Measurements from ENCODE around the gene SLC2A8.

Gene SLC2A8, protein sequence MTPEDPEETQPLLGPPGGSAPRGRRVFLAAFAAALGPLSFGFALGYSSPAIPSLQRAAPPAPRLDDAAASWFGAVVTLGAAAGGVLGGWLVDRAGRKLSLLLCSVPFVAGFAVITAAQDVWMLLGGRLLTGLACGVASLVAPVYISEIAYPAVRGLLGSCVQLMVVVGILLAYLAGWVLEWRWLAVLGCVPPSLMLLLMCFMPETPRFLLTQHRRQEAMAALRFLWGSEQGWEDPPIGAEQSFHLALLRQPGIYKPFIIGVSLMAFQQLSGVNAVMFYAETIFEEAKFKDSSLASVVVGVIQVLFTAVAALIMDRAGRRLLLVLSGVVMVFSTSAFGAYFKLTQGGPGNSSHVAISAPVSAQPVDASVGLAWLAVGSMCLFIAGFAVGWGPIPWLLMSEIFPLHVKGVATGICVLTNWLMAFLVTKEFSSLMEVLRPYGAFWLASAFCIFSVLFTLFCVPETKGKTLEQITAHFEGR

DNA sequence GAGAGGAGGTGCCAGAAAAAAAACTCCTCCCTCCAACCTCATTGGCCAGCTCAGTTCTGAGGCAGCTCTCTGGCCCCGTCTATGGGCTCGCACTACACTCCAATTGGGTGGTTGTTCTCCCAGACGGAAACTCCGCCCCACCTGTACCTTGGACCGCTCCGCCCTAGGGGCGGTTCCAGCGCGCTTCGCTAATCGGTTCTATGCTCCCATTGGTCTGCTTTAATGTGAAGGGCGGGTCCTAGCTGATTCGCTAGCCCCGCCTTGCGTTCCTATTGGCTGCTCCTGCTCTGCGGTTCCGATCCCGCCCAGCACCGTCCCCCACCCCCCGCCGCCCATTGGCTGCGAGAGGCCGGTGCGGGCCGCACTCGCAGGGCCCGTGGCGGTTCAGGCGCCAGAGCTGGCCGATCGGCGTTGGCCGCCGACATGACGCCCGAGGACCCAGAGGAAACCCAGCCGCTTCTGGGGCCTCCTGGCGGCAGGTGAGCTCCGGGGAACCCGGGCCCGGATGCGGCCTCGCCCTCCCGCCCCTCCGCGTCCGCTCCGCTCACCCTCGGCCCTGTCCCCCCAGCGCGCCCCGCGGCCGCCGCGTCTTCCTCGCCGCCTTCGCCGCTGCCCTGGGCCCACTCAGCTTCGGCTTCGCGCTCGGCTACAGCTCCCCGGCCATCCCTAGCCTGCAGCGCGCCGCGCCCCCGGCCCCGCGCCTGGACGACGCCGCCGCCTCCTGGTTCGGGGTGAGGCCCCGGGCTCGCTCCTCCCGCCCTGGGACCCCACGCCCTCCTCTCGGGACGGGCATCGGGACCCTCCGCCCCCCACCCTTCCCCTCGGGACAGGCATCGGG is at the start of gene SLC2A8:
Gene SLC2A8, plus strand, starts transcription at position 362 of the 838 bp plus-strand sequence. Its CDS starts 62 bp downstream, at position 424.
- DNase-seq (ENCODE audit: low read depth), result peak; percentile 84

DNA sequence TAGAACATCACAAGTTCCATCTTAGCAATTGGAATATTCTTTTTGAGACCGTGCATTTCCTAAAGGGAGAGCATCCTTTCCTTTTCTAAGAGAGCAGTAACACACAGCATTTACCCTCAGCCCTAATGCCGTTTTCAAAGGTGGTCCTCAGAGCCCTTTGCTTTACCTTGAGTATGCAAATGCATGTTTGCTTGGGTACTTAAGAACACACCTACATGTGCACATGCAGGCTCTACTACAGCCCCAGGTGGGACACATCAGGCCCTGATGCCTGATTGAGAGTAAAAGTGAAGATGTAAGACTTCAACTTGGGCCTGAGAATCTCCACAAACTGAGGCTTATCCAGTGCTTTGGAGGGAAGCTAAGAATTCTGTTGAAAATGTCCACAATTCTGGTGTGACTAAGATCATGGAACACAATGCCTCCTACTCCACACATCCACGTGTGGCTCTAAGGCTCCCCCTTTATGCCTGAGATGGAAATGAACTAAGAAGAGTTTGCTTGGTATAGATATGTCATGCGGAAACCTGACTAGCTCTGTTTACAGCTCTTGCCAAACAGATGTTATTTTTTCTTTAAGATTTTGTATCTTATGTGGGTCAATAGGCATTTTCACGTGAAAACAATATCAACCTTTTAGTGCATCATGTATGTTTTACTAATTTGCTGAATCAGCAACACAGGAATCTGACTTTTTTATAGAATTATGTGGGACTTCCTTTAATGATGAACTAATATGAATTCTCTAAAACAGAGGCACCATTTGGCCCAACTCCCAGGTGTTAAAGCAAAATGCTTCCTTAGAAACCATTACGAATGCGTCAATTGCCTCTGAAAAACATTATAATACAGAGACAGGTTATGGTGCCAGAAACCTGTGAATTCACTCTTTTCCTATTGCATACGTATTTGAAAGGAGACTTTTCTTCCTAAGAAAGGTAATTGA is 48.9 kb upstream of the SLC2A8 start:
- DNase-seq (ENCODE audit: low read depth), result no peak

DNA sequence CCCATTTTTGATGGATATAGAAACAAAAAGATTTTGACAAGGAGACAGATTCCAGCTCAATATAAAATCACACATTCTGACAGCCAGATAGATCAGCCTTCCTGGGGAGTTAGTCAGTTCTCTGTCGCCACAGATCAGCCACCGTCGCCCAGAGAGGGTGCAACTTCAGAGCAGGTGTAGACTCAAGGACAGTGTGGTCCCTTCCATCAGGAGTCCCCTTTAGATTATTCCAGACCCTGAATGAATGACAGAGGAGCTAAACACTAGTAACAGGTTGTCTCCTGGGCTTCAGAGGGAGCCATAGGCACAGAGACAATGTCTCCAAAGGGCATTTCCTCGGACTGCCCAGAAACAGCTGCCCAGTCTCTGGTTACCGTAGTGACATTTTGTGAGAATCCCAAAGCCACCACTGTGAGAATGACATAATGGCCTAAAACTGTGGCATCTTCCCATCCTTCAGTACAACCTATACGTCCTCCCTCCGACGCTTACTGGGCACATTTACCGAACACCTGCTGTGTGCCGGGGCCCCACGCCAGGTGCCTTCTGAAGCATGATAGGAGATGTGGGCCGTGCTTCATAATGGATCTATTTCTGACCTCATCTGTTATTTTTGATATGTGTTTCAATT is 47.4 kb upstream of the SLC2A8 start:
- DNase-seq (ENCODE audit: low read depth), result no peak

DNA sequence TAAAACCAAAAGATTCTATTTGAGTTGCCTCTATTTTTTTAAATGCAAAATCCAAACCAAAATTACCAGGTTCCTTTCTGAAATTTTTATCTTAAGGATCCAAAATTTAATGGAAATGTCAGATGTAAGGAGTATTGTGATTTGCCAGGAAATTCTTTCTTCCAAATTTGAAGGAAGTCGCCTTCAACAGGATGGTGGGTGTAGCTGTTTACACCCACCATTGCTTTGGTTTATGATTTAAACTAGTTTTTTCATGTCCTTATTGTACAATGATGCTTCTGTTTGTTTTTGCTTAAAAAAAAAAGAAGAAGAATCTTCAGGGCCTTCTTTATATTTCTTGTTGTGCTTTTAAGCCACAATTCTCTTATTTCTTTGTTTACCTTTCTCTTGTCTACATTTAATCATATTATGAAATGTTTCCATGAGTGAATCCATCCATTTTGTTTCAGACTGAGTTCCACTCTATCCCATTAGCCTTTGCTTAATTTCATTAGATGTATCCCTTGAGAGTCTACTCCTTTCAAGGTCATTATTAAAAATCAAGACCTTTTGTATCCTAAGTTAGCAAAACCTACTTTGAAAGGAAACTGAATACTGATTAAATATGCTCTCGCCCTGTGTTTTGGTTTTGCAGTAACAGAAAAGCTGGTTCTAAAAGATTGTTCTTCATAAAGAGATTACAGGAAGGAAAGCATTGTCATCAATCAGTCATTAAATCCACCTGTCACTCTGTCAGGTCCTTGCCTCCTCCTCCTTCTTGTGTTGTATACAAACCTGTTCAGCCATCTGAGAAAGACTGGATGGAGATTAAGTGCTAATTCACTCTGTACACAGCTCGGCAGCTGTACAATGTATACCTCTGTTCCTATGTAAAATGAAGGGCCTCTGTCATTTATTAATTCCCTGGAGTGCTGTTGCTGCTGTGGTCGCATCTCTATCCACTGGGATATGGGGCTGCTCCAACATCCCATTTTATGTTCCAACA is 45.5 kb upstream of the SLC2A8 start:
- no peak for DNase-seq (ENCODE audit: low read depth)

DNA sequence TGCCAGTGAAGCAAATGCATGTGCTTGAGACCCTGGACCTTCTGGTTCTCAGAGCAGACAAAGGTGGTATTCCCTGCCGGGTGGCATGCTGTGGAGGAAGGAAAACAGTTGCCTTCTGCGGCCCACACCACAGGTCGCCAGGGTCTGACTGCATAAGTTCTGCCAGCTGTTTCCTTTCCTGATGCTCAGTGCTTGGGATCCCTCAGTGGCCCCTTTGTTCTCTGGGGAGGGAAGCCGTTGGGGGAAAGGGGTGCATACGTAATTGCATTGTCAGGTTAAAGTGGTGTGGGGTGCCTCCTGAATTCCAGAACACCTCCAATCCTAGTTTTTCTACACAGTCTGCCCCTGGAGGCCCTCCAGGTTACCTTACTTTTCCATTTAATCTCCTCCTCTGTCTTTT is 43.1 kb upstream of the SLC2A8 start:
- no peak for DNase-seq (ENCODE audit: low read depth)

DNA sequence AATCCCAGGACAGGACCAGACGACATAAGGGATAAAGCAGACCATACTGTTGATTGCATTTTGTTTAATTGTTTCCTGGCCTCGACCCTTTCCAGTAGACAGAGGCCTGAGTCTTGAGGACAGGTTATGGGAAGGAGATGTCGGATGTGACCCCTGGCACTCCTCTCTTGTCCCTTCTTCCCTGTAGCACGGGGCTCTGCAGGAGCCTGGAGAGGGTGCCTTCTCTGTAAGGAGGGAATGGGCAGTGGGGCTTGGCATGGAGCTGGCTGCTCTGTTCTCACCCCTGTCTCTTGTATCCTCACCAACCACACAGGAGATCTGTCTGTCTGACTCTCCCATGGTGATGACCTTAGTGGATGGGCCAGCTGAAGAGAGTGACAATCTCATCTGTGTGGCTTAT is 40.1 kb upstream of the SLC2A8 start:
- DNase-seq (ENCODE audit: low read depth), result no peak

DNA sequence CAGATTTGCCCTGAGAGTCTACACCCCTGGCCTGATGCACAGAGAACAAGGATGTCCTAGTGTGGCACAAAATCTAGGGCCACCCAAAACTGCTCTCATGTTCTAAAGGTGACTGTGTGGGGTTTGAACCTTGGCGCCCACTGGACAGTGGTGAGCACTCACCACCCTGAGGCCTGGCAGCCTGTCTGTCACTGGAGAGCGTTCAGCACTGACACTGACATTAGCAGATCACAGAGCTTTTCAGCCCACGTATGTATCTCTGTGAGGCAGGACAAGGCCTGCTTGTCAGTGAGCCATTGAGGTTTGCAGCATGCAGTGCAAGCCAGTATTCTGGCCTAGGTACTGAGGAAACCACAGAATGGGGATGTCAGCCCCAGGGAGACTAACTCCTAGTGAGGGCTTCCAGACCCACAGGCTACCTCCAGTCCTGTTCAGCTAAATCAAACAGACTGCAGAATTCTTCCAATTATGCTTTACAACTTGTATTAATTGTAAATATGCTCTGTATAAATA is 38.9 kb upstream of the SLC2A8 start:
- DNase-seq (ENCODE audit: low read depth), result no peak

DNA sequence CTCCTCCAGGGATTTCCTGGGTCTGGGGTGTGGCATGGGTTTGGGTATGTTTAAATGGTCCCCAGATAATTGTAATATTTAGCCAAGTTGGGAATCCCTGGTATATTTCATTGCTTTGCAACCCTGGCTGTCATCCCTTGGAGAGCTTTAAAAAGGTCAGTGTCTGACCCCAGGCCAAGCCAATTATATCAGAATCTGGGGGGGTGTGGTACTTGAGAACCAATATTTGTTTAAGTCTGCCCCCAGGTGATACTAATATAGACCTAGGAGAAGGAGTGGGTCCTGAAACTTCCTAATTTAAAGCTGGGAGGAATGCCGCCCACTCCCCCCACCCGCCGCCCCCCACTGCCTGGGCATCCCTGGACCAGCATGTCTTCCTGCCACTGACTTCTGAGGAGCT is 38.2 kb upstream of the SLC2A8 start:
- no peak for DNase-seq (ENCODE audit: low read depth)

DNA sequence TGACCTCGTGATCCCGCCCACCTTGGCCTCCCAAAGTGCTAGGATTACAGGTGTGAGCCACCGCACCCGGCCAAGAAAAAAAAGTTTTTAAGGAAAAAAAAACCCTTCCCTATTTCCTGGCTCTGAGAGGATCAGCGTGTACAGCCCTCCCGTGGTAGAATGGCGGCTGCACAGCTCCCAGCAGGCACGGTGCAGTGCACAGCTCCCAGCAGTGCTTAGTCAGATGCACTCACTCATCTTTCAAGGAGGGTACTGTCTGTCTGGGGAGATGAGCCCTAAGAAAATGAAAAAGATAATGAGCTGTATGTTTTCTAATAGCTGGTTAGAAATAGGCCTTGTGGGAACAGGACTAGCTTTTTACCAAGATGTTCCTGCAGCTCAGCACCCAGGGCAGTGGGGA is 36.7 kb upstream of the SLC2A8 start:
- DNase-seq (ENCODE audit: low read depth), result no peak

DNA sequence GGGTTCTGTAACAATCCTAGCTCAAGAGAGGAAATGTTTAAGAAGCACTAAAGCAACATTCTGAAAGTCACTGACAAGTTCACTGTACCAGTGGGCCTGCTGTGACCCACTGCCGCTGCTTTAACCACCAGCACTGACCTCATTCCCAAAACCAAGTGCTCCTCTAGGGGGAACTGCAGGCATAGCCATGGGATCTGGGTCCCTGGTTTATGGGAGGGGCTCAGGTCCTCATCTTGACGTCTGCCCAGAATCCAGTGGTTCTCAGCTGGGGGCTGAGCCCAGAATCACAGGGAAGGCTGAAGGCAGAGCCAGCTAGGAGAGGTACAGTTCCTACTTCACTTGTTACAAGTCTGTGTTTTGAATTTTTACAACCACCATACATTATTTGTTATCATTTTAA is 36.1 kb upstream of the SLC2A8 start:
- DNase-seq (ENCODE audit: low read depth), result no peak

DNA sequence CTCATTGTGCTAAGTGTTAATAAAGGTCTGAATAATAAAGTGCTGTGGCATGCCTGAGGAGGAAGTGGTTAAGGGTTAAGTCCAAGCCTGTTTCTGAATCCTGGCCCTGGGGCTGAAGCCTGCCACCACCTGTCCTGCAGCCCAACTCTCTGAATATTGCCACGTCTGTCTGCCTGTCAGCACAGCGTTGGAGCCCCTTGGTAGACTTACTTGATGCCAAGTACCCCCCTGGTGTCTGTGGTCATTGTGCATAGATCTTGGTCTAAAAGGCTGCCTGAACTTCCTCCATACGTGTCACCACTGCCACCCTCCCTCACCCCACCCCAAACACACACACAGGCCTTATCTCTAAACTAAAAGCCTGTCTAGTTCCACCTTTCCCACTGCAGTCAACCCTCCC is 35.4 kb upstream of the SLC2A8 start:
- no peak for DNase-seq (ENCODE audit: low read depth)

DNA sequence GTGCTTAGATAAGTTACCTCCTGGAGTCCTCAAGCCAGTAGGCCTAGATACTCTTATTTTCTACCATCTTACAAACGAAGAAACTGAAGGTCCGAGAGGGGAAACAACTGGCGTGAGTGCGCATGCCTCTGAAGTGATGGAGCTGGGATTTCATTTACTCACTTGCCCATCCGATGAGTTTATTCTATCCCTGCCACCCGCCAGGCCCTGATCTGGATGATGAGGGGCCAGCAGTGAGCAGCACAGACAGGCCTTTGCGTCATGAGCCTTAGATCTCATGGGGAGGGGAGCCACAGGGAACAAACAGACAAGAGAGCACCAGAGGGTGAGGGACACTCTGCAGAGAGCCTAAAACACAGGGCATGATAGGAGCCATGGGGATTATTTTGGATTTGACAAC is 34.1 kb upstream of the SLC2A8 start:
- no peak for DNase-seq (ENCODE audit: low read depth)

DNA sequence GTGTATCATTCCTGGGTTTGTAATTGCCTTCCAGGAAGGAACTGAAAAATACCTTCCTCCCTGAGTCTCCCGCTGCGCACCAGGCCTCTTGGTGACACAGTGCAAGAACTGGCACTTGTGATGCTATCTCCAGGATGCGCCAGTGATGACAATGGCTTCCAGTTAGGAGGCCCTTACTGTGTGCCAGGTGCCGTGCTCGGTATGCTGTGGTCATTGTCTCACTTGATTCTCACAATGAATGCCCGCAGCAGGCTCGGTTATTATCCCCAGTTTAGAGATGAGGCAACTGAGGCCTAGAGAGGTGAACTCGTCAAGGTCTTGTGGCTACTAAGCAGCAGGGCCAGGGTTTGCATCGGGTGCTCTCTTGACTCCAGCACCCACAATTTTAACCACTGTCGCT is 31.5 kb upstream of the SLC2A8 start:
- DNase-seq (ENCODE audit: low read depth), result no peak

DNA sequence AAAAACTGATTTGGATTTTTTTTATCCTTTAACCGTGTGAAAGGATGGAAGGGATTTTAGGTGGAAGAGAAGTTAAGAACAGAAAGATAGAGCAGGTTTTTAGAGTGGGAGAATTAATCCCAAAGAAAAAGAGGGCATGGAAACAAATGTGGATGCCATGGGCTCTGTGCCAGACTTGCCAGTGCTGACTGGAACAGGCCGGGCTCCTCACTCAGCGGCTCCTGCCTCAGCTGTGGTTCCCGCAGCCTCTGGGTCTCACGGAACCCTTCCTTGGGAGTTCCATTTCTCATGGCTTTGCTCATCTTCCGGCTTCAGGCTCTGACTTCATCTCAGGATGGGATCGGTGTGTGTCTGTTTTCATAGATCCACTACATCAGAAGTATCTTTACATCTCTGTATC is 30.4 kb upstream of the SLC2A8 start:
- no peak for DNase-seq (ENCODE audit: low read depth)

DNA sequence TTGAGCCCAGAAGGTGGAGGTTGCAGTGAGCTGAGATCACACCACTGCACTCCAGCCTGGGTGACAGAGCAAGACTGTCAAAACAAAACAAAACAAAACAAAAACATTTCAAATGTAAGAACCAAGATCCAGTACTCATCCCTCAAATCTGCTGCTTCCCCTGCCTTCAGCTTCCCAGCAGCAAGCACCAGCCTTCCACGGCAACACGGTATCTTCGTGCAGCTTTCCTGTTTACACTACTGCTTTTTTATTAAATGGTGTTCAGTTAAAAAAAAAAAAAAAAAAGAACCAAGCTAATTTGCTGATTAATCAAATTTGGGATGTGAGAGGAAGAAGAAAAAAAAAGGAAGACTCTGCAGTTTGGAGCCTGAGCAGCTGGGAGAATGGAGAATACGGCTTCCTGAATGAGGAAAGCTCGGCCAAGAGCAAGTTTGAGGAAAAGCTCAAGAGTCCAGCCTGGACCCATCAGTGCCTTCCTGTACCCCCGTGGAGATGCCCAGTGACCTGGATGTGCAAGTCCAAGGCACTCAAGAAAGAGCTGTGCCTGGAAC is 28.0 kb upstream of the SLC2A8 start:
- DNase-seq (ENCODE audit: low read depth), result no peak

DNA sequence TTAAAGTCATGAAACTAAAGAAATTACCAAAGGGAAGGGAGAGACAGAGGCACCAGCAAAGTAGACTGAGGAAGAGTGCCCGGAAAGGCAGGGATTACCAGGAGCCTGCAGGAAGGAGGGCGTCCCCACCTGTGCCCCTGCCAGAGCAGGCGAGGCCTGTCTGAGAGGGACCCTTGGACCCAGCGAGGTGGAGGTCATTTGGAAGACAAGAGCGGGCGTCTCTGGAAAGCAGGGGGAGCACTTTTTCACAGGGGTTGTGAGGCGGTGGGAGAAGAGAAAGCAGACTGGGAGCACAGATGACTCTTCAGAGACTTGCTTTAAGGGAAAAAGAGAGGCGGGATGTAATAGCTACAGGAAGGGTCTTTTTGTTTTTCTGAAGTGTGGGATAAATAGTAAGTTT is 27.5 kb upstream of the SLC2A8 start:
- DNase-seq (ENCODE audit: low read depth), result no peak

DNA sequence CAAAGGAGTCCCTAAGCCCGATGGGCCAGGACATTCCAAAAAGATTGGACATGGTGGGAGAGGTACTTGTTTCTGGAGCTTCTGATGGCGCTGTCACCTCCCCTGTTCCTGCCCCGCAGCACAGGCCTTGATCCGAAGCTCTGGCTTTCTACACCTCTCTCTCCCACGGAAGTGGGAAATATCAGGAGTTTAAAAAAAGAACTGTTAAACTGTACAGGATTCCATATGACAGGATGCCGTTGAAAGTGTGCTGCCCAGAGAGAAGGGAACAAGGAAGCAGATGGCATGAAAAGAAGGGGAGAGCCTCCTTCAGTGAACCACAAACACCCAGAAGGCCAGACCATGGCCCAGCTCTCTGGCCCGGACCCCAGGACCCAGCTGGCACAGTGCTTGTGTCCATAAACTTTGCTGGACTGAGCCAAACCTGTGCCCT is 26.8 kb upstream of the SLC2A8 start:
- DNase-seq (ENCODE audit: low read depth), result no peak

DNA sequence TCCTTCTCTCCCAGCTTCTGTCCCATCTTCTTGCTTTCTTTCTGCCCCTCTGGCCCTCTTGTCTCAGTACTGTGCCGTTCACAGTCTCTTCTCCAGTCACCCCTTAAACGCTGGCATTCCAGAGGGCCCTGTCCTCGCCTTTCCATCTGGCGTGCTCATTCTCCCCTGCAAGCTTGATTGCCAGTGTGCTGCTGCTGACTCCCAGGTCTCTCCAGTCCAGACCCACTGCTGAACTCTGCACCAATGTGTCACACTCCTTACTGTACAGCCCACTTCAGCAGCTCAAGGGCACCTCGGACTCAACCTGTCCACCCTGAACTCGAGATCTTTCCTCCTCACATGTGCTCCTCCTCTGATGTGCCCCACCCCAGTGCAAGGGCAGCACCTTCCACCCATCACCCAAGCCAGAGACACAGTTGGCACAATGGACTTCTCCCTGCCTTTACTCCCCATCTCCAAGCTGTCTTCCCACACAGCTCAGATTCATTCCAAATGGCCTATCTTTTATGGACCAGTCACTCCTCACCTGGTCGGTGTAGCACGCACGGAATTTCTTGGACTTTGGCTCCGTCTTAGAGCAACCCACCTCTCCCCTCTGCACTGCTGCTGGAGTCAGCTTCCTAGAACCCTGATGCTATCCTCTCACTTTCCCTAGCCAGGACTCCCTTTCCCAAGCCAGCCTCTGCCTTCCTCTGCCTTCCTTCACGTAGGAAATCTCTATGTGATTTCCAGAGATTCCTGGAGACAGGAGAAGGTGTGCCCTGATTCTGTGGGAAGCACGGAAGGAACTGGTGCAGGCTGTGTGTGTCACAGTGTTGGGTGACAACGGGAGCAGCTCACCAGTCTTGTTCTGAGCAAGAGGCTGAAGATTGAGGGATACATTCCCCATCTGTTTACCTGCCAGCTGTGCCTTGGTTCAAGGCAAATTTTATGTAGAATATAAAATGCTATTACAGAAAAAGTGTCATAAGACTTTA is 26.0 kb upstream of the SLC2A8 start:
- DNase-seq (ENCODE audit: low read depth), result no peak

DNA sequence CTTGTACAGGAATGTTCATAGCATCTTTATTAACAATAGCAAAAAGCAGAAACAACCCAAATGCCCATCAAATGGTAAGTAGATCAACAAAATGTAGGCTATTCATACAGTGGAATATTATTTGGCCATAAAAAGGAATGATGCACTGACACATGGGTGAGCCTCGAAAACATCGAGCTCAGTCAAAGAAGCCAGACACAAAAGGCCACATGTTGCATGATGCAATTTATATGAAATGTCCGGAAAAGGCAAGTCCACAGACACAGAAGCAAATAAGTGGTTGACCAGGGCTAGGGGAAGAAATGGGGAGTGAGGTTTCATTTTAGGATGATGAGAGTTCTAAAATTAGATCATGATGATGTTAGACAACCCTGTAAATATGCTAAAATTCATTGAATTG is 16.5 kb upstream of the SLC2A8 start:
- no peak for DNase-seq (ENCODE audit: low read depth)

All from stimulated activated CD8-positive, alpha-beta memory T cell treated with anti-CD3 and anti-CD28 coated beads, Interleukin-12 subunit alpha, Interleukin-12 subunit beta, amount 100 ng/mL, for 1 hour (primary cell).